HCT116 (cell line): ENCODE measurements around the gene MMP24. TPM values are rescaled to one million over a fixed set of nuclear protein-coding genes. Genes with fewer than 3 reads are reported as not detected.
"Not testable (repeated sequence)": the region's sequence is repeated elsewhere in the genome, so short reads cannot be mapped to it uniquely, and the experiment has no call there.

Experiments
- ATAC-seq: fragments of 200-7000 bp; cut with Tn5 transposase; 2 replicates; pipeline ENCODE4 v1.9.1; 2020; ENCODE audit warnings: mild to moderate bottlenecking, moderate library complexity
- BruUV-seq: library from RNA; stranded (reverse); fragments of 400-500 nt; replicated peaks from 2 replicates; lab custom pipeline; 2021; lab: Mats Ljungman, UMichigan
- CTCF ChIA-PET: fragments of 300-600 bp; sonication (Branson Sonifier 250); formaldehyde crosslinking; loops from one replicate; lab custom pipeline; 2021; ENCODE audit warnings: antibody characterized with exemption; lab: Charles Lee
- POLR2A ChIA-PET: fragments of 300-600, 350-600 bp; sonication (Branson Sonifier 250); formaldehyde crosslinking; loops from one replicate; lab custom pipeline; 2021; ENCODE audit warnings: antibody characterized with exemption; lab: Charles Lee
- RAD21 ChIA-PET, 2 experiments: fragments of 300-600 bp; sonication (Branson Sonifier 250); formaldehyde crosslinking; loops; one replicate each; lab custom pipeline; 2023; ENCODE audit warnings: low total read pairs in 2 of 2; ENCODE audit not compliant: uncharacterized antibody in 2 of 2, unreplicated experiment in 2 of 2, low non-redundant PET in 1 of 2; lab: Charles Lee
- DNase-seq: peaks from one replicate; pipeline ENCODE4 v3.0.0-alpha.2; 2010; ENCODE audit warnings: low read depth, low spot score
- H2AFZ ChIP-seq: fragments of 200-600 bp; shearing (Covaris generic), sonication (generic); 2 replicates; pipeline ENCODE4 v1.6.1; 2017; ENCODE audit warnings: low read depth, mixed run types, mixed read lengths, antibody characterized with exemption, low read length; ENCODE audit not compliant: poor library complexity, severe bottlenecking
- H3K27ac ChIP-seq: 2 replicates; pipeline ENCODE4 v1.5.1; 2012; ENCODE audit warnings: low read depth, low read length
- H3K27me3 ChIP-seq: fragments of 200-600 bp; sonication (generic); 2 replicates; pipeline ENCODE4 v1.6.1; 2016; ENCODE audit warnings: mixed run types, low read length, mixed read lengths; ENCODE audit not compliant: insufficient read depth
- H3K36me3 ChIP-seq, 2 experiments: fragments of 200-500 bp in 1 of 2; fragments of 200-600 bp in 1 of 2; sonication (Bioruptor generic) in 1 of 2; sonication (generic) in 1 of 2; 2 replicates each; pipeline versions ENCODE4 v1.5.1 to v1.6.1; 2014 to 2016; ENCODE audit warnings: low read length in 2 of 2, inconsistent platforms in 1 of 2, mixed read lengths in 1 of 2, mixed run types in 1 of 2; ENCODE audit not compliant: insufficient read depth in 2 of 2, control insufficient read depth in 1 of 2
- H3K4me1 ChIP-seq, 2 experiments: fragments of 200-600 bp in 1 of 2; sonication (generic) in 1 of 2; 2 replicates each; pipeline versions ENCODE4 v1.5.1 to v1.6.1; 2012 to 2017; ENCODE audit warnings: low read length in 2 of 2, inconsistent platforms in 1 of 2, mild to moderate bottlenecking in 1 of 2, mixed read lengths in 1 of 2, mixed run types in 1 of 2, moderate library complexity in 1 of 2; ENCODE audit not compliant: insufficient read depth in 2 of 2, control insufficient read depth in 1 of 2
- H3K4me2 ChIP-seq: fragments of 200-600 bp; sonication (generic); 2 replicates; pipeline ENCODE4 v1.6.1; 2017; ENCODE audit warnings: mixed run types, low read length, mixed read lengths
- H3K4me3 ChIP-seq, 2 experiments: fragments of 200-600 bp in 1 of 2; sonication (generic) in 1 of 2; replicated peaks in 1 of 2; 2 replicates each; pipeline ENCODE4 v1.5.1; 2011 to 2016; ENCODE audit warnings: low read length in 2 of 2, control low read depth in 1 of 2, low read depth in 1 of 2, mild to moderate bottlenecking in 1 of 2, mixed read lengths in 1 of 2, mixed run types in 1 of 2
- H3K79me2 ChIP-seq: fragments of 200-600 bp; sonication (generic); 2 replicates; pipeline ENCODE4 v1.6.1; 2017; ENCODE audit warnings: mild to moderate bottlenecking, mixed run types, low read length, moderate library complexity, mixed read lengths; ENCODE audit not compliant: insufficient read depth
- H3K9ac ChIP-seq: fragments of 200-600 bp; sonication (generic); 2 replicates; pipeline ENCODE4 v1.6.1; 2016; ENCODE audit warnings: low read length, mixed read lengths
- H3K9me2 ChIP-seq: fragments of 200-600 bp; sonication (generic), shearing (Covaris generic); 2 replicates; pipeline ENCODE4 v1.6.1; 2017; ENCODE audit warnings: mixed run types, mild to moderate bottlenecking, moderate library complexity; ENCODE audit not compliant: insufficient read depth
- H3K9me3 ChIP-seq, 2 experiments: fragments of 200-500 bp in 1 of 2; fragments of 200-600 bp in 1 of 2; sonication (Bioruptor generic) in 1 of 2; sonication (generic) in 1 of 2; 2 replicates each; pipeline ENCODE4 v1.6.1; 2014 to 2017; ENCODE audit warnings: low read length in 2 of 2, mixed read lengths in 2 of 2, inconsistent platforms in 1 of 2, low read depth in 1 of 2, mild to moderate bottlenecking in 1 of 2, mixed run types in 1 of 2, moderate library complexity in 1 of 2; ENCODE audit not compliant: control insufficient read depth in 1 of 2, insufficient read depth in 1 of 2
- H4K20me1 ChIP-seq: fragments of 200-600 bp; sonication (generic), shearing (Covaris generic); 2 replicates; pipeline ENCODE4 v1.6.1; 2017; ENCODE audit warnings: mixed run types, mild to moderate bottlenecking, moderate library complexity; ENCODE audit not compliant: insufficient read depth
- CBX3 ChIP-seq: IDR thresholded peaks from 2 replicates; pipeline ENCODE4 v1.6.1; 2012; ENCODE audit warnings: low read depth
- CEBPB ChIP-seq: IDR thresholded peaks from 2 replicates; pipeline ENCODE4 v1.6.1; 2012; ENCODE audit warnings: low read depth
- ELF1 ChIP-seq: IDR thresholded peaks from 2 replicates; pipeline ENCODE4 v1.6.1; 2012; ENCODE audit warnings: low read depth, borderline replicate concordance
- JUND ChIP-seq: IDR thresholded peaks from 2 replicates; pipeline ENCODE4 v1.6.1; 2012
- POLR2A ChIP-seq: IDR thresholded peaks from 2 replicates; pipeline ENCODE4 v1.7.0; 2011; ENCODE audit warnings: borderline replicate concordance; ENCODE audit not compliant: insufficient read depth, insufficient read length; ENCODE audit errors: extremely low read depth
- POLR2AphosphoS5 ChIP-seq: IDR thresholded peaks from 2 replicates; pipeline ENCODE4 v1.6.1; 2011; ENCODE audit warnings: mild to moderate bottlenecking, low read depth, low read length, moderate library complexity
- RAD21 ChIP-seq: IDR thresholded peaks from 2 replicates; pipeline ENCODE4 v1.6.1; 2012; ENCODE audit warnings: low read depth, mild to moderate bottlenecking
- SP1 ChIP-seq: IDR thresholded peaks from 2 replicates; pipeline ENCODE4 v1.6.1; 2012; ENCODE audit warnings: low read depth
- TCF7L2 ChIP-seq: IDR thresholded peaks from 2 replicates; pipeline ENCODE4 v1.7.0; 2011; ENCODE audit warnings: borderline replicate concordance, inconsistent platforms; ENCODE audit not compliant: insufficient read depth, insufficient read length; ENCODE audit errors: extremely low read depth
- intact Hi-C: fragments of 100-400 bp; cut with micrococcal nuclease; formaldehyde crosslinking; loops from 2 replicates; pipeline ENCODE4 v1.10.0; 2022
- total RNA-seq: library from RNA; stranded (reverse); gene quantifications from one replicate; pipeline ENCODE4 v1.2.1, GENCODE V29; 2021; ENCODE audit not compliant: unreplicated experiment
- TF ChIP-seq, protein P1 (sequence below): IDR thresholded peaks from 2 replicates; pipeline ENCODE4 v1.6.1; 2012
- TF ChIP-seq, protein P2 (sequence below): IDR thresholded peaks from 2 replicates; pipeline ENCODE4 v1.6.1; 2012

MMP24 gene
- total RNA-seq, 1 experiment from 2014 or later, result not detected

DNA sequence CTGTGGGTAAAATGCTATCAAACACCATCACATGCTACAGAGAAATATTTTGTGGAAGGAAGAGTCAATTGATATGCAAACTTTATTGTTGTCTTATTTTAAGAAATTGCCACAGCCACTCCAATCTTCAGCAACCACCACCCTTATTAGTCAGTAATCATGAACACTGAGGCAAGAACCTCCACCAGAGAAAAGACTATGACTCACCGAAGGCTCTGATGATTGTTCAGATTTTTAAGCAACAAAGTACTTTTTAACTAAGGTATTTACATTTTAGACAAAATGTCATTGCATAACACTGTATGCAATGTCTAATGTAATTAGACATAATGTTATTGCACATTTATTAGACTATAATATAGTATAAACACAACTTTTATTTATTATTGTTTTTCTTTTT, 26.2 kb upstream of the MMP24 start (continued):
- no peak for TF ChIP-seq TCF7L2
- no peak for TF ChIP-seq CBX3
- no peak for TF ChIP-seq SP1

DNA sequence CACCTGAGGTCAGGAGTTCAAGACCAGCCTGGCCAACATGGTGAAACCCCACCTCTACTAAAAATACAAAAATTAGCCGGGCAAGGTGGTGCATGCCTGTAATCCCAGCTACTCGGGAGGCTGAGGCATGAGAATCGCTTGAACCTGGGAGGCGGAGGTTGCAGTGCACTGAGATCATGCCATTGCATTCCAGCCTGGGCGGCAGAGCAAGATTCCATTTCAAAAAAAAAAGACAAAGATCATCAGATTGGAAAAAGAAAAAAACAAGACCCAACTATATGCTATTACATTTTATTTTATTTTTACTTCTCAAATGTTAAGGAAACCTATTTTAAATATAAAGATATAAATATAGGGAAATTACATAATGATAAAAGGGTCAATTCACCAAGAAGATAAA, 25.0 kb upstream of the MMP24 start:
- H3K4me2 ChIP-seq, H3K9me2 ChIP-seq, H4K20me1 ChIP-seq, H3K4me1 ChIP-seq, ATAC-seq, CTCF ChIA-PET, H2AFZ ChIP-seq, H3K27me3 ChIP-seq, H3K79me2 ChIP-seq, H3K27ac ChIP-seq, DNase-seq, H3K9ac ChIP-seq, RAD21 ChIA-PET, BruUV-seq, intact Hi-C loops, POLR2A ChIA-PET, H3K4me3 ChIP-seq, H3K36me3 ChIP-seq: not testable (repeated sequence)
- H3K9me3 ChIP-seq, result peaks cover 7 to 14% of the 10 kb centered on the region in 2 experiments; a peak in 3 of 4 replicates

DNA sequence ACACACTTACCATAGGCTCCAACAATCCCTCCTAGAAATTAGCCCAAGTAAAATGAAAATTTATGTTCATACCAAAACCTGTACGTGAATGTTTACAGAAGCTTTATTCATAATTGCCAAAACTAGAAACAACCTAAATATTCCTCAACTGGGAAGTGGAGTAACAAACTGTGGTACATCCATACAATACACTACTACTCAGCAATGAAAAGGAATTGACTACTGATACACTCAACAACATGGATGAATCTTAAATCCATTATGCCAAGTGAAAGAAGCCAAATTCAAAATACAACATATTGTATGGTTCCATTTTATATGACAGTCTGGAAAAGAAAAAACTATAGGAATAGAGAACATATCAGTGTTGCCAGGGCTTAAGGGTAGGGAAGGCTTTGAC, 19.7 kb upstream of the MMP24 start:
- Histone ChIP-seq H3K9me3 (no peaks in the 10 kb centered on the region), H3K9ac (no peak overlapping the region), H3K27me3 (no peaks in the 10 kb centered on the region), H3K9me2 (no peaks in the 10 kb centered on the region), H2AFZ (no peak overlapping the region), H3K79me2 (no peaks in the 10 kb centered on the region), H3K27ac (no peak overlapping the region), H3K36me3 (no peaks in the 10 kb centered on the region), H3K4me3 (no peak overlapping the region), H4K20me1 (no peaks in the 10 kb centered on the region)
- ChIA-PET RAD21 (no interaction called here), POLR2A (no interaction called here), CTCF (interaction anchor here (1.2 kb wide), 2 partner anchors 62 to 110 kb away, joined by 3 read pairs; no protein-coding TSS in a partner anchor)
- intact Hi-C loops, result no loop called here
- no TSS peak for BruUV-seq
- no peak for ATAC-seq
- no peak for DNase-seq
- TF ChIP-seq, protein P1, sequence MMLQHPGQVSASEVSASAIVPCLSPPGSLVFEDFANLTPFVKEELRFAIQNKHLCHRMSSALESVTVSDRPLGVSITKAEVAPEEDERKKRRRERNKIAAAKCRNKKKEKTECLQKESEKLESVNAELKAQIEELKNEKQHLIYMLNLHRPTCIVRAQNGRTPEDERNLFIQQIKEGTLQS, result no peak
- no peak for TF ChIP-seq ELF1
- no peak for TF ChIP-seq POLR2AphosphoS5
- TF ChIP-seq JUND, result no peak
- TF ChIP-seq RAD21, result no peak
- TF ChIP-seq, protein P2, sequence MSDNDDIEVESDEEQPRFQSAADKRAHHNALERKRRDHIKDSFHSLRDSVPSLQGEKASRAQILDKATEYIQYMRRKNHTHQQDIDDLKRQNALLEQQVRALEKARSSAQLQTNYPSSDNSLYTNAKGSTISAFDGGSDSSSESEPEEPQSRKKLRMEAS, result no peak
- TF ChIP-seq TCF7L2, result no peak
- TF ChIP-seq CEBPB, result no peak
- TF ChIP-seq POLR2A, result no peak
- TF ChIP-seq, all 23 proteins: peak for 0
- Histone ChIP-seq H3K4me1 (peaks cover 0 to 9% of the 10 kb centered on the region in 2 experiments; a peak in 2 of 4 replicates), H3K4me2 (no peak overlapping the region)
